ENCODE data around the gene UBAC2.

UBAC2 gene

DNA sequence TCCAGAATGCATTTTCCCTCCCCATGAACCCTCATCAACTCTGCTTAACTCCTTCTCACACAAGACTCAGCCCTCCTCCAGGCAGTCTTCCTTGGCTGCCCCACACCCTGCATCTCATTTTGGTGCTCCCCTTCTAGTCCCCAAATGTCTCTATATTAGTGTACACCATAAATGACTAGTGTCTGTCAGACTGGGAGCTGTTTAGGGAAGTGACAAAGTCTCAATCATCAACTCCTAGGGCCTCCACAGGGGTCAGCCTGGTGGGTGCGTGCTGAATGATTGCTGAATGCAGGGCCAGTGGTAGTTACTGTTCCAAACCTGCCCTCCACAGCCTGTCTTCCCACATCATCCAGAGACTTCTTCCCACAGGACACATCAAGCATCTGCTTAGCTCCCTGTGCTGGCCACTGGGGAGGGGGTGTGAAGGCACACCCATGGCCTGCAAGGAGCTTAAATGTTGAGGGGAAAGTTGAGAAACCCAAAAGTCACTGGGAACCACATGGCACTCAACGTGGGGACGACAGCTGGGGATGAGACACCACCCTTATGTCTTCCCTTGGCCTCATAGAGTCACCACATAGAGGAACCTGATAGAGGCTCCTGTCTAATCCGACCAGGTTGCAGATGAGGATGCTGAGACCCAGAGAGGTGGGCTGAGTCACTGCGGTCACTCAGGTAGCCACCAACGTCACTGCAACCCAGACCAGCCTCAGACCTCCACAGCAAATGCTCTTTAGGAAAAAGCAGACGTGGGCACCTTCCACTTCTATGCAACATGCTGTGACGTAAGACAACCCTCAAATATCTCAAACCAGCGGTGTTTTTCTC is 221.3 kb downstream of the UBAC2 start:
- no peak overlapping the region for H3K27ac ChIP-seq
- no peak for TF ChIP-seq CTCF (IDR thresholded peaks at IDR 0.05; ENCODE audit: low read depth, low read length)
- H3K36me3 ChIP-seq = no peaks in the 10 kb centered on the region; the same call in 1 of the 2 replicates
- no peaks in the 10 kb centered on the region for H3K27me3 ChIP-seq (ENCODE audit: insufficient read depth, low read depth, severe bottlenecking)
- peak; percentile 6 for DNase-seq
- no peaks in the 10 kb centered on the region for H3K9me3 ChIP-seq (ENCODE audit: severe bottlenecking)
- no peak overlapping the region for H3K4me3 ChIP-seq (ENCODE audit: low read depth, low read length)

- Histone ChIP-seq H3K27me3 (ENCODE audit: insufficient read depth, low read depth, severe bottlenecking) (no peaks in the 10 kb centered on the region), H3K36me3 (no peaks in the 10 kb centered on the region; the same call in 1 of the 2 replicates), H3K4me3 (ENCODE audit: low read depth, low read length) (no peak overlapping the region), H3K9me3 (ENCODE audit: severe bottlenecking) (no peaks in the 10 kb centered on the region), H3K27ac (no peak overlapping the region)
- peak; percentile 2 for DNase-seq
- no peak for TF ChIP-seq CTCF (IDR thresholded peaks at IDR 0.05; ENCODE audit: low read depth, low read length)
These were observed 222.0 kb downstream of the UBAC2 start for GRCh38 chr13:99422586-99423220.

GRCh38 chr13:99425485-99426341 is 225.1 kb downstream of the UBAC2 start:
- Histone ChIP-seq H3K9me3 (ENCODE audit: severe bottlenecking) (no peaks in the 10 kb centered on the region), H3K36me3 (no peaks in the 10 kb centered on the region), H3K27ac (no peak overlapping the region), H3K27me3 (ENCODE audit: insufficient read depth, low read depth, severe bottlenecking) (no peaks in the 10 kb centered on the region), H3K4me3 (ENCODE audit: low read depth, low read length) (no peak overlapping the region)
- DNase-seq = no peak
- TF ChIP-seq CTCF (IDR thresholded peaks at IDR 0.05; ENCODE audit: low read depth, low read length) = no peak

GRCh38 chr13:99426426-99426825 is 225.8 kb downstream of the UBAC2 start:
- no peak overlapping the region for H3K27ac ChIP-seq
- H3K36me3 ChIP-seq = no peaks in the 10 kb centered on the region
- DNase-seq = no peak
- H3K27me3 ChIP-seq (ENCODE audit: insufficient read depth, low read depth, severe bottlenecking) = no peaks in the 10 kb centered on the region
- TF ChIP-seq CTCF (IDR thresholded peaks at IDR 0.05; ENCODE audit: low read depth, low read length) = no peak
- H3K4me3 ChIP-seq (ENCODE audit: low read depth, low read length) = no peak overlapping the region
- H3K9me3 ChIP-seq (ENCODE audit: severe bottlenecking) = no peaks in the 10 kb centered on the region

DNA sequence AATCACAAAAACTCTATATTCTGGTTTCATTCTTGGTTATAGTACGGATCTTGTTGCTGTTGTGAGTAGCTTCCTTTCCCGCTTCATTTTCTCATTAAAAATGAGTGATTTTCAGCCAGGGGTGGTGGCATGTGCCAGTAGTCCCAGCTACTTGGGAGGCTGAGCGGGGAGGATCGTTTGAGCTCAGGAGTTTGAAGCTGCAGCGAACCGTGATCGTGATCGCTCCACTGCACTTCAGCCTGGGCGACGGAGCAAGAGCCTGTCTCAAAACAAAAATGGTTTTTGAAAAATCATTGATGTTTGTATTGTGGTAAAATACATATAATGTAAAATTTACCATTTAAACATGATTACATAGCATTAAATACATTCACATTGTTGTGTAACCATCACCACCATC is 229.0 kb downstream of the UBAC2 start:
- no peak overlapping the region for H3K4me3 ChIP-seq (ENCODE audit: low read depth, low read length)

More for the DNA sequence above, 229.0 kb downstream of the UBAC2 start:
- no peaks in the 10 kb centered on the region for H3K27me3 ChIP-seq (ENCODE audit: insufficient read depth, low read depth, severe bottlenecking)
- no peak overlapping the region for H3K27ac ChIP-seq
- H3K9me3 ChIP-seq (ENCODE audit: severe bottlenecking) = no peaks in the 10 kb centered on the region
- DNase-seq = peak; percentile 3
- H3K36me3 ChIP-seq = no peaks in the 10 kb centered on the region
- no peak for TF ChIP-seq CTCF (IDR thresholded peaks at IDR 0.05; ENCODE audit: low read depth, low read length)

Data from WERI-Rb-1 (cell line).